ENCODE results near the gene ZWILCH. TPM values are rescaled to one million over a fixed set of nuclear protein-coding genes. Genes with fewer than 3 reads are reported as not detected.

The ZWILCH gene
- total and polyA plus RNA-seq, 10 donors, result 3.6 to 12.8 (median 6.4) TPM

GRCh38 chr15:66474135-66474534 is 31.0 kb upstream of the ZWILCH start:
- intact Hi-C loops (cut with DNase I; ENCODE audit: low total_unique reads), result no loop called here
- 68 to 97% (median 94%) methylated on average over 2 of the region's 2 CpGs for WGBS, 5 donors
- Histone ChIP-seq H3K4me3 (no peak overlapping the region), H3K4me1 (peaks cover 0 to 24% (median 10%) of the 10 kb centered on the region in 6 donors), H3K9me3 (no peaks in the 10 kb centered on the region), H3K27ac (no peak overlapping the region), H3K27me3 (replicated peaks in 1 of 7) (no peaks in the 10 kb centered on the region), H3K36me3 (peaks cover 0 to 34% (median 0%) of the 10 kb centered on the region in 6 donors)
- no peak for DNase-seq
- no peak for TF ChIP-seq POLR2A (IDR thresholded peaks at IDR 0.05)
- no peak for TF ChIP-seq CTCF (IDR thresholded peaks at IDR 0.05 in 8 of 11, conservative IDR thresholded peaks at IDR 0.05 in 3 of 11)

GRCh38 chr15:66474963-66475362 is 30.2 kb upstream of the ZWILCH start:
- Histone ChIP-seq H3K9me3 (no peaks in the 10 kb centered on the region), H3K27ac (no peak overlapping the region), H3K36me3 (peaks cover 0 to 33% (median 0%) of the 10 kb centered on the region in 6 donors), H3K4me1 (peaks cover 0 to 24% (median 10%) of the 10 kb centered on the region in 6 donors), H3K4me3 (no peak overlapping the region), H3K27me3 (replicated peaks in 1 of 7) (no peaks in the 10 kb centered on the region)
- intact Hi-C loops (cut with DNase I; ENCODE audit: low total_unique reads), result no loop called here
- DNase-seq, result no peak
- 91 to 98% (median 96%) methylated on average over 3 of the region's 3 CpGs for WGBS, 5 donors
- TF ChIP-seq POLR2AphosphoS5 (IDR thresholded peaks at IDR 0.05) (no peak), CTCF (IDR thresholded peaks at IDR 0.05 in 8 of 11, conservative IDR thresholded peaks at IDR 0.05 in 3 of 11) (no peak), POLR2A (IDR thresholded peaks at IDR 0.05) (no peak)

- no peak for TF ChIP-seq CTCF (IDR thresholded peaks at IDR 0.05 in 8 of 11, conservative IDR thresholded peaks at IDR 0.05 in 3 of 11)
- no peak for TF ChIP-seq POLR2AphosphoS5 (IDR thresholded peaks at IDR 0.05)
- no peak for TF ChIP-seq POLR2A (IDR thresholded peaks at IDR 0.05)
- no peak for DNase-seq
- 86 to 98% (median 90%) methylated on average over 4 of the region's 4 CpGs for WGBS, 5 donors
- H3K4me3 ChIP-seq, result no peak overlapping the region
- H3K9me3 ChIP-seq, result no peaks in the 10 kb centered on the region
- intact Hi-C loops (cut with DNase I; ENCODE audit: low total_unique reads), result no loop called here
- no peak overlapping the region for H3K27ac ChIP-seq
- no peaks in the 10 kb centered on the region for H3K27me3 ChIP-seq (replicated peaks in 1 of 7)
- H3K4me1 ChIP-seq, result peaks cover 0 to 16% (median 6%) of the 10 kb centered on the region in 6 donors
- peaks cover 0 to 36% (median 5%) of the 10 kb centered on the region in 6 donors for H3K36me3 ChIP-seq
Observed at GRCh38 chr15:66476535-66476934, 28.6 kb upstream of the ZWILCH start.

- DNase-seq, result no peak
- Histone ChIP-seq H3K4me1 (peaks cover 0 to 11% (median 2%) of the 10 kb centered on the region in 6 donors), H3K4me3 (no peak overlapping the region), H3K27me3 (replicated peaks in 1 of 7) (no peaks in the 10 kb centered on the region), H3K27ac (no peak overlapping the region), H3K9me3 (no peaks in the 10 kb centered on the region), H3K36me3 (peaks cover 0 to 41% (median 9%) of the 10 kb centered on the region in 6 donors)
- no peak for TF ChIP-seq POLR2A (IDR thresholded peaks at IDR 0.05)
- WGBS, 5 donors, result 87 to 98% (median 96%) methylated on average over 2 of the region's 2 CpGs
- intact Hi-C loops (cut with DNase I; ENCODE audit: low total_unique reads), result no loop called here
Observed at GRCh38 chr15:66477011-66477410, 28.1 kb upstream of the ZWILCH start.

GRCh38 chr15:66480267-66480666 is 24.9 kb upstream of the ZWILCH start:
- Histone ChIP-seq H3K9me3 (no peaks in the 10 kb centered on the region), H3K27me3 (replicated peaks in 1 of 7) (no peaks in the 10 kb centered on the region), H3K4me1 (no peaks in the 10 kb centered on the region), H3K27ac (no peak overlapping the region), H3K4me3 (no peak overlapping the region), H3K36me3 (peaks cover 0 to 67% (median 23%) of the 10 kb centered on the region in 6 donors)
- 82 to 95% (median 89%) methylated on average over 6 of the region's 6 CpGs for WGBS, 5 donors
- TF ChIP-seq POLR2AphosphoS5 (IDR thresholded peaks at IDR 0.05) (no peak), POLR2A (IDR thresholded peaks at IDR 0.05) (no peak), CTCF (IDR thresholded peaks at IDR 0.05 in 8 of 11, conservative IDR thresholded peaks at IDR 0.05 in 3 of 11) (no peak)
- no peak for DNase-seq
- intact Hi-C loops (cut with DNase I; ENCODE audit: low total_unique reads), result no loop called here
